GM18951 (cell line): ENCODE measurements around the gene LBP.

Experiments used
- POLR2A ChIP-seq: IDR thresholded peaks from 4 replicates; pipeline ENCODE4 v1.6.1; 2011; ENCODE audit warnings: mild to moderate bottlenecking; ENCODE audit not compliant: insufficient read length, insufficient read depth; ENCODE audit errors: extremely low read depth
- in situ Hi-C: fragments of 300-500 bp; cut with MboI; formaldehyde crosslinking; loops from one replicate; pipeline ENCODE4 v1.12.0; 2022; ENCODE audit warnings: low sequenced_read_pairs, mixed read lengths, inconsistent platforms; ENCODE audit not compliant: unreplicated experiment

Gene LBP

GRCh38 chr20:38346741-38347140 is 459 bp downstream of the LBP start:
- in situ Hi-C loops: no loop called here
- no peak for TF ChIP-seq POLR2A

GRCh38 chr20:38349856-38350255 is 3.6 kb downstream of the LBP start:
- in situ Hi-C loops: no loop called here
- TF ChIP-seq POLR2A: no peak

- in situ Hi-C loops: no loop called here
- TF ChIP-seq POLR2A: no peak
These were observed 4.8 kb downstream of the LBP start for GRCh38 chr20:38350879-38351775.

- no peak for TF ChIP-seq POLR2A
- in situ Hi-C loops: no loop called here
These were observed 7.0 kb downstream of the LBP start for GRCh38 chr20:38353316-38353715.

GRCh38 chr20:38354227-38354626 is 7.9 kb downstream of the LBP start:
- no peak for TF ChIP-seq POLR2A
- in situ Hi-C loops: no loop called here

- in situ Hi-C loops: no loop called here
- no peak for TF ChIP-seq POLR2A
These were observed 9.1 kb downstream of the LBP start for GRCh38 chr20:38355161-38356012.

GRCh38 chr20:38357653-38358207 is 11.4 kb downstream of the LBP start:
- in situ Hi-C loops: no loop called here
- TF ChIP-seq POLR2A: no peak

GRCh38 chr20:38358556-38358955 is 12.3 kb downstream of the LBP start:
- no peak for TF ChIP-seq POLR2A
- in situ Hi-C loops: no loop called here

GRCh38 chr20:38363004-38363747 is 16.9 kb downstream of the LBP start:
- in situ Hi-C loops: no loop called here
- no peak for TF ChIP-seq POLR2A

- in situ Hi-C loops: no loop called here
- TF ChIP-seq POLR2A: no peak
These were observed 23.1 kb downstream of the LBP start for GRCh38 chr20:38369389-38369788.

- in situ Hi-C loops: no loop called here
These were observed 26.5 kb downstream of the LBP start for GRCh38 chr20:38372806-38373205.

GRCh38 chr20:38373231-38373867 is 27.1 kb downstream of the LBP start:
- no peak for TF ChIP-seq POLR2A
- in situ Hi-C loops: no loop called here

More at GRCh38 chr20:38372806-38373205, 26.5 kb downstream of the LBP start:
- no peak for TF ChIP-seq POLR2A
